Smooth muscle cell of the brain vasculature (primary cell): Measurements from ENCODE around the gene FAM184B.
"Not testable (repeated sequence)": the region's sequence is repeated elsewhere in the genome, so short reads cannot be mapped to it uniquely, and the experiment has no call there.

ENCODE experiments used
- DNase-seq: peaks from one replicate; pipeline ENCODE4 v3.0.0-alpha.2; 2012; ENCODE audit warnings: low read depth, low spot score

Gene FAM184B

DNA sequence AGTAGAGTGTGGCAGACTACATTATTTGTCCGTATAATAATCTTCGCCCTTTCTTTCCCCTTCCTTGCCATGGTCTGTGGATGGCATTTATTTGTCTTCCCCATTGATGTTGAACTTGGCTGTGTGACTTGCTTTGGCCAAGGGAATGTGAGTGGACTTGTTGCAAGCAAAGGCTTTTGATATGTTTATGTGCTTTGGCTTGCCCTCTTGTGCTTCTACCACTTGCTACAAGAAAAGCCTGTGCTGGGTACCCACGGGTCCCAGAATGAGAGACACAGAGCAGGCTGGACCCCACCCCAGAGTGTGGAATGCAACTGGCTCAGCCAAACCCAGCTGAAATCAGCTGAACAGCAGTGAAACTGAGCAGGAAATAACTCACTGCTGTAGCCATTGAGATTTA is 63.0 kb downstream of the FAM184B start:
- DNase-seq, result no peak

DNA sequence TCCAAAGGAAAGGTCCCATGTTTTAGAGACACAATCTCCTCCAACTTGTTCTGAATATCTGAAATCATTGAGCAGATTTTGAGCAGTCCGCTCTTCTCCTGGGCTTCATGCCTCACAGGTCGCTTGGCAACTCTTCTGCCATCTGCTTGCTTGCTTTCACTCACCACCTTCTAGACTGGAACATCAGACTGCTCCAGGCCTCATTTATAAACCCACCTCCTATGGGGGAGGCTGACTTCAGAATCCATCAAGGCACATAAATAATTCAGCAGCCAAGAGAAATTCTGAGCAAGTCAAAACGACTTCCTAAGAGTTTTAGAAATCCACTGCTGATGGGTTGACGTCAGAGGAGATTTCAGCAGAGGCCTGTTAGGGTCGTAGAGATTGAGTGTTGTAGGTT is 64.1 kb downstream of the FAM184B start:
- DNase-seq, result no peak

DNA sequence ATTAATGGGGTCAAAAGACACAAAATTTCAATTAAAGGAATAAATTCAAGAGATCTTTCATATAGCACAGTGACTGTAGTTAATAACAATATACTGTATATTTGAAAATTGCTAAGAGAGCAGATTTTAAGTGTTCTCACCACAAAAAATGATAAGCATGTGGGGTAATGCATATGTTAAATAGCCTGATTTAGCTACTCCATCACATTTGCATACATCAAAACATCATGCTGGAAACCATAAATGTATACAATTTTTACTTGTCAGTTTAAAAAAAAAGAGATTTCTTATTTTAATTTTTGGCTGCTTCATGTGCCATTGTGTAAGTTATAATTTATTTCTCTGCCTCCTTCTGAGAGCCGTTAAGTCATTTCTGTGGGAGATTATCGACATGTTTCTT is 65.9 kb downstream of the FAM184B start:
- DNase-seq, result no peak

DNA sequence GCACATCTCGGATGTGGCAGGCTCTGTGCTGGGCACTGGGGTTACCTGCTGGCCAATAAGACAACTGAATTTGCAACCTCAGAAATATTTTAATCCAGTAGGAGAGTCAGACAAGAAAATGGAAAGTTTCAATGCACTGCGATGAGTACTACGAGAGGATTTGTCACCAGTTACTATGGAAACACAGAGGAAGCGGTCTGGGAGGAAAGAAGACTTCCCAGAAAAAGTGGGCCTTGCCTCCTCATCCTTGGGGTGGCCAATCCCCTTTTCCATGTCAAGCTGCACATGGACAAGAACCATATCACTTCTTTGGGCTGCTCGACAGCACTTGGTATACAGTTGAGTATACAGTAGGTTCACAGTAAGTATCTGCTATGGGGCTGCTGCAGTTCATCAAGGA is 67.6 kb downstream of the FAM184B start:
- no peak for DNase-seq

DNA sequence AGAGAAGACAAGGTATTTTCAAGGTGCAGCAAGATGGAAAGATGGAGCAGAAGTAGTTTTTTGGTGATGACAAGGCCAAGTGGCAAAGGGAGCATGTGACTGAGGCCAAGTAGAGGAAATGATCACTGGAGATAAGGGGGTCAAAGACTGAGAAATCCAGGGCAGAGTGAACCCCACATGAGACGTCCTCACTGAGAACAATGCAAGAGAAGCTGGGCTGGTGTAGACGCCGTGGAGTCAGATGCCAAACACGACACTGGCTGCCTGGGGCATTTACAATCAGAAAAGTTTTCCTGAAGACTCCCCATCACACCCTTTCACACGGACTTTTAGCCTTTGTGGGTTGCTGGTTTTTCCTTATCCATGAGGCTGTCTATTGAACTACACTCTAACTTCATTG is 69.3 kb downstream of the FAM184B start:
- no peak for DNase-seq

DNA sequence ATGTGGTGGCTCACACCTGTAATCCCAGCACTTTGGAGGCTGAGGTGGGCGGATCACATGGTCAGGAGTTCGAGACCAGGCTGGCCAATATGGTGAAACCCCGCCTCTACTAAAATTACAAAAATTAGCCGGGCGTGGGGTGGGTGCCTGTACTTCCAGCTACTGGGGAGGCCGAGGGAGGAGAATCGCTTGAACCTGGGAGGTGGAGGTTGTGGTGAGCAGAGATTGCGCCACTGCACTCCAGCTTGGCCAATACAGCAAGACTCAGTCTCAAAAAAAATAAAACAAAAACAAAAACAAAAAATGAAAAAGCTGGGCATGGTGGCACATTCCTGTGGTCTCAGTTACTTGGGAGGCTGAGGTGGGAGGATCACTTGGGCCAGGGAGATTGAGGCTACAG is 70.2 kb downstream of the FAM184B start:
- DNase-seq, result not testable (repeated sequence)

DNA sequence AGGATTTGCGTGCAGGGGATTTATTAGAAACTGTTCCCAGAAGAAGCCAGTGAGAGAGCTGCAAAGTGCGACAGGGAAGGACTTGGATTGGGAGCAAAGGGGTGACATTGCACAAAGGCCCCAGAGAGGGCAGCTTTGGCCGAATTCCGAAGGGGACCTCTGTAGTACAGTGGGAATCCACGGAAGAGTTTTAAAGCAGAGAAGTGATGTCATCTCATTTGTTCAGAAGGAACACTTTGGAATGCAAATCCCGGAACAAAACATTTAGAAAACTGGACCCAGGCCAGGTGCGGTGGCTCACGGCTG is 71.7 kb downstream of the FAM184B start:
- DNase-seq, result no peak

DNA sequence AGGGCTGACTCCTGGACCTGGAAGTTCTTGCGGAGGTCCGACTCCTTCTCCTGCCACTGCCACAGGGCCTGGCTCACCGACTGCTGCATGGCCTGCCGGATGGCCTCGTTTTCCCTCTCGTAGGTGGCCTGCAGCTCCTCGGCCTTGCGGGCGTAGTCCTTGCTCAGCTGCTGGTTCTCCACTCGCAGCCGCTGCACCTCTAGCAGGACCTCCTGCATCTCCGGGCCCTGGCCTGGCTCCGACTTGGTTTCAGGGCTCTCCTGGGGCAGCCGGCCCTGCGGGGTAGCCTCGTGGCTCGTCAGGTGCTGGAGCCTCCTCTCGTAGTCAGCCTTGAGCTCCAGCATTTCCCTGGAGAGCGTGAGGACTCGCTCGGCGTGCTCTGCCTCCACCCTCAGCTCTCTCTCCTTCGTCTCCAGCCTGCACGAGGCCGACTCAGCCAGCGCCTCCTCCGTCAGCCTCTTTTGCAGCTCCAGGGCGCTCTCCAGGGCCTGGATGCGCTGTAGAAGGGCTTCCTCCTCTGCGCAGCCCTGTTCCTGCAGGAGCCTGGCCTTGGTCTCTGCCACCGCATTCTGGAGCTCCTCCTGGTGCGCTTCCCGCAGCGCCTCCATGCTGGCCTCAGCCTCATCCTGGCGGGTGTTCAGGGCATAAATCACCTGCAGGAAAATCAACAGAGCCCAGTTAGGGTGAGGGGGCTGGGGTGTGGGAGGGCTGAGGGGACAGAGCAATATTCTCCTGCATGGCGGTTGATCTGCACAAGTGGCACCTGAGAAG is 72.2 kb downstream of the FAM184B start:
- no peak for DNase-seq

DNA sequence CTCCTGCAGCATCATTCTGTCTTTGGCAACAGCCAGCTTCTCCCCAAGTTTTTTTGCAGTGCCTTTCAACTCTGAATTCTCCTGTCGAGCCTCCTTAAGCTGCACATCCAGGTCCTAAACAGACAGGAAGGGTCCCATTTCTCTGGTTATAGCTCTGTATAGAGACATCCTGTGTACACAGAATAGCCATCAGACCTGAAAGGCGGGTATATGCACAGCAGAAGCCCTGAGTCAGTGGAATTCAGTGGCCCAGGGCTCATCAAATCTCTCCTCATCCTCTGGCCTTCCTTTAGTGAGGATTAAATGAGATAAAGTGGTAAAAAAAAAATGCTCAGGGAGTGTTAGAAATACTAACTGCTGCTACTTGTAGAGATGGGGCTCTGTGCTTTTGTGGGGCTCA is 73.8 kb downstream of the FAM184B start:
- no peak for DNase-seq

DNA sequence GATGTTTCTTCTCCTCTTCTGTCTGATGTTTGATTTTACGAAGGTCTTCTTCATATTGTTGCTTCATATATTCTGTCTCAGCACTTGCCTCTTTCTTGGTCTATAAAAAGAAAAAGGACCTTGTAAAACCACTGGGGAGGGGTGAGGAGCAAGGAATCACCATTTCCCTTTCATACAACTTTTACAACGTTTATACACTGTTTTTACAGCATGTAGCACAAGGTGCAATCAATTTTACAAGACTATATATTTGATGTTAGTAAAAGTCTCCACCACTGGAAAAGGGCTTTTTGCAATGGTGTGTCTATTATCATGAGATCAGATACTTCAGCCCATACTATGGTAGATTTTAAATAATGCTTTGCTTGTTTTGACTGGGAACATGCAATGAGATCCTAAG is 76.3 kb downstream of the FAM184B start:
- no peak for DNase-seq

DNA sequence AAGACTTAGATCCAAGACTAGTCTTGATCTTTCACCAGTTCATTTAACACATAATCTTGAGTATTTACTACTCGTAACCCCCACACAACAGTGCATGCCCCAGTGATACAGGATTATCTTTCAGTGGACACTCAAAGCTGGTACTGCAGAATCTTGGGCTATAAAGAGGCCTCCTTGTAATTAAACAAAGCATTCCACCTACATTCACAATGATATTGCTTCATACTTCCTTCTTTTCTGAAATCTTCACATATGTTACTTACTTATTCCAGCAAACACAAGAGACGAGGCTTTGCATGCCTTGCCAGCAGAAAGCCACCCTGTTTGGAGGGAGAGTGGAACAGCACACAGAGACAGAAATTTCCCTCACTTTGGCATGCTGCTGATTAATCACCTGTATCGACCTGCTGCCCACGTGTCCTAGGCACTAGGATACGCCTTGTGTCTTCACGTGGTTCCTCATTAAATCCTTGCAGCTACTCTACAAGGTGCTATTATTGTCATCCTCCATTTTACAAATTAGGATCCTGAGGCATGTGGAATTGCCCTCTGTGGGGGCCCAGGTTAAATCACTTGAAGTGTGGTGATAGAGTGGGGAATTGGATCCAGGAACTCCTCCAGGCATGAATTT is 77.3 kb downstream of the FAM184B start:
- DNase-seq, result no peak

DNA sequence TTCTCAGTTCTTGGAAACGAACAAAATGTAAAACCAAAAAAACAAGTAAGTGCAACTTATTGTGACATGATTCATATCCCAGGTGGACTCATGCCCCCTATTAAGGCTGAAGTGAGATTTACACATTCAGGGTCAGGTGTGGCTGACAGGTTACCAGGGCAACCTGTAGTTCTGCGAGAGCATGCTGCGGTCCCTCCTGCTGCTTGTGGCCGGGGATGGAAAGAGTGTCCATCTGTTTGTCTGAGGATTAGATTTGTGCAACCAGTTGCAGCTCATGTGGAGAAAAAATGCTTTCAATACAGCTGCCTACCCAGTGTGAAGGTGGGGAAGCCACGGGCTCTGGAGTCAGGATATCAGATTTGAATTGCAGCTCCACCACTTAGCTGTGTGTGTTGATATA is 78.8 kb downstream of the FAM184B start:
- no peak for DNase-seq

DNA sequence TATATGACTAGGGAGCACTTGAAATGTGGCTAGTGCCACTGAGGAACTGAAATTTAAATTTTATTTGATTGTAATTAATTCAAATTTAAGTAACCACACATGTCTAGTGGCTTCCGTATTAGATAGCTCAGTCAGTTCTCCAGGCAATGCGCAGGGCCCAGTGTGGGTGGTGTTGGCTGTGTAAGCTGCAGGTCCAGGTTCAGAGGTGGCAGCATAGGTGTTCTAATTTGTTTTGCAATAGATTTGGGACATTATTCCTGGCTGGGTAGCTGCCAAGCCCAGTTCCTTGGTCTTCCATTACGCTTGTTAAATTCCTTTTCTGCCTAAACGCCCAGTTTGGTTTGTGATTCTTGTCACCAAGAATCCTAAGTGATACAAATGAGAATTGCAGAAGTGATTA is 79.5 kb downstream of the FAM184B start:
- no peak for DNase-seq

DNA sequence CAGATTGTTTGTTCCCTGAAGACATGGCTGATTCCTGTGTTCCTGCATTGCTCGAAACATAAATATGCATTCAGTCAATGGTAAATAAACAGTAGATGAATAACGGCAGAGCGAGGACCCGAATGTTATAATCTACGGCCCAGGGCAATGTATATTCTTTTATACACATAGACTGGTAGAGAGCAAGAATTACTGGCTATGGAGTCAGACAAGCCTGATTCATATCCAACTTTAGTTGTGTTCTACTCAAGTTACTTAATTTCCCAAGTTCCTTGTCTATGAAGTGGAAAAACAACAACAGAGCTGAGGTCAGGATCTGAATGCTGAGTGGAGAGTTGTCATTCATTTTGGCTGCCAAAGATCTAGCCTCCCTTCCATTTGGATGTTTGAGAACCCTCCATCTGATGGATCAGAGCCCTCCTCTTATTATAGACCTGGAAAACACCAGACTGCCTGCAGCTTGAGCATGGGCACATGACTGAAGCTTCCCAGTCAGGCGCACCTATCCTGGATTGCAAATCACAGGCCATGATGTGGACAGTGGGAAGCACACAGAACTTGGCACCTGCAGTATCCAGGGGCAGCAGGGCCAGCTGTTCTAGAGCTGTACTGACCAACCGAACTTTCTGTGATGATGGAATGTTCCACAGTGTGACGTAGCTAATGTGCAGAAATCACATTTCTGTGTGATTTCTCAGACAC is 80.1 kb downstream of the FAM184B start:
- no peak for DNase-seq

DNA sequence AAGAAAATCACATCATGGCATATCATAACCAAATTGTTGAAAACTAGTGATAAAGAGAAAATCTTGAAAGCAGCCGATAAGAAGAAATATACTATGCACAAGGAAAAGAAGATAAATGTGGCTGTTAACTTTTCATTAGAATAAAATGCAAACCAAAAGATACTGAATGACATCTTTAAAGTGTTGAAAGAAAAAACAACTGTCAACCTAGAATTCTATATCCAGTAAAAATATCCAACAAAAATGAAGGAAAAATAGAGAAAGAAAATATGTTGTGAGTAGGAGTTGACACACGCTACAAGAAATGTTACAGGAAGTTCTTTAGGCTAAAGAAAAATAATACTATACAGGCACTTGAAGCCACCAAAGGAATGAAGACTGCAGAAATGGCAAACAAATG is 82.0 kb downstream of the FAM184B start:
- no peak for DNase-seq

DNA sequence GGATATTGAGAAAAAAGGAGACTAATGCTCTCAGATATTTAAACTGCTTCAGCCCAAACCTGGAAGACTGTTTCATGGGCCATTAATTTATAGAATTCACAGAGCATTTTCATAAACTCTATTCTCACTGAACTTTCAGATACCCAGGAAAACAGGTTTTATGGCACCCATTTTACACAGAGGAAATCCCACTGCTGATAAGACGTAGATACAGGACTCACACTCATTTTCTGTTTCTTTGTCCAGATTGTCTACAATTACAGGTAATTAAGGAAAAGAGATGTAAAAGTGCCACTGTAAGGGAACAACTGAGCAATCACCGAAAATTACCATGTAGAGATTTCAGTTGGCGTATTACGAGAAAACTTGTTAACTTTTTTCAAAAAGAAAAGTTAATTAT is 83.3 kb downstream of the FAM184B start:
- DNase-seq, result no peak

DNA sequence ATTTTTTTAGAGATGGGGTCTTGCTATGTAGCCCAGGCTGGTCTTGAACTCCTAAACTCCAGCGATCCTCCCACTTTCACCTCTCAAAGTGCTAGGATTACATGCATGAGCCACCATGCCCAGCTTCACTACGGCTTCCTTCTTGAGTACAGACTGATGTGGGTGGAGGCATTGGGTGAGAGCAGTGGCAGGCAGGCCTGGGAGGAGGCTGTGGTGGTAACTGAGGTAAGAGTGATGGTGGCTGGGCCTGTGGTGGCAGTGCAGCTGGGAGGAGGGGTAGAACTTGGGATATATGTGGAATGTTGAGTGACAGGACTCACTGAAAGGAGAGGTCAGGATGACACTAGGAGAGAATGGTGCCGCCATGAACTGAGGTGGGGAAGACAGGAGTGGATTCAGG is 86.1 kb downstream of the FAM184B start:
- no peak for DNase-seq

DNA sequence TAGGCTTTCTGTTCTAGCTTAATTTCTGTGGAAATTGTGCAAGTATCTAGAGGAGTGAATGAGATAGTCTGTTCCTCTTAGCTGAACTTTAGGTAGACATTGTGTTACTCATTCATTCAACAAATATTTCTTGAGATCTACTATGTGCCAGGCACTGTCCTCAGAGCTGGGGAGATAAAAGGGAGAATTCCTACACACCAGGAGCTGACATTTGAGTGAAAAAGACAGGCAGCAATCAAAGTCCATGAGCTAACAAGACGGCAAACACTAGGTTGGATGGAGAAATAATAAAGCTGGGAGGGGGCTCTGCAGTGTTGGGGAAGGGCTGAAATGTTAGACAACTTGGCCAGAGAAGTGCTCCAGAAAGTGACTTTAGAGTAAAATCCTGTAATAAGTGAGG is 86.9 kb downstream of the FAM184B start:
- no peak for DNase-seq

DNA sequence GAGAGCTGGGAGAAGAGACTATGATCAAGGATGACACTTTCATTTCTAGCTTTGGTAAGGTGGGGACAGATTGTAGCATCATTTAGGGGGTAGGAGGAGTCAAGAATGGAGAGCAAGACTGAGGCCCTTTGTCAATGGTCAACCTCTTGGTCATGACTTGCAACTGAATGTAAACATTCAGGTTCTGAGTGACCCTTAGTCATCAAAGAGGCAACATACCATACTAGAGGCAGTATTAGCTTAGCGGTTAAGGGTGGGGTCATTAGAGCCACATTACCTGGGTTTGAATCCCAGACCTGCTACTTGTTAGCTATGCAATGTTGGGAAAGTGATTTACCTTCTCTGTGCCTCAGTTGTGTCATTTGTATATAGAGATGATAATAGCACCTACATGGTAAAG is 90.5 kb downstream of the FAM184B start:
- no peak for DNase-seq

DNA sequence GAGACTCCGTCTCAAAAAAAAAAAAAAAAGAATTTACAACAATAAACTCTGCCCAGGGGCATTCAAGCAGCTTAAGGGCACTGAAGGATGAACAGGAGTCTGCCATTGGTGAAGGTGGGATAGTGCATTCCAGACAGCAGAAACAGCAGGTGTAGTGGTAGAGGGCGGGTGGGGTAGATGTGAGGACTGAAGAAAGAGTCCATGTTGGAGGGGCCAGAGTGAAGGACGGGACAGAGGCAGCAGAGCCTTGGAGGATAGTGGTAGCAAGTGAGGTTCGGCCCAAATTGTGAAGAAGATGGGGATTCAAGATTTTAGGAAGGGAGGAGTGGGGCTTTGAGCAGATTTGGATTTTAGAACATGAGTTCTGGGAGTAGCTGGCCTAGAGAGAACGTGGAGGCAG is 91.3 kb downstream of the FAM184B start:
- no peak for DNase-seq

DNA sequence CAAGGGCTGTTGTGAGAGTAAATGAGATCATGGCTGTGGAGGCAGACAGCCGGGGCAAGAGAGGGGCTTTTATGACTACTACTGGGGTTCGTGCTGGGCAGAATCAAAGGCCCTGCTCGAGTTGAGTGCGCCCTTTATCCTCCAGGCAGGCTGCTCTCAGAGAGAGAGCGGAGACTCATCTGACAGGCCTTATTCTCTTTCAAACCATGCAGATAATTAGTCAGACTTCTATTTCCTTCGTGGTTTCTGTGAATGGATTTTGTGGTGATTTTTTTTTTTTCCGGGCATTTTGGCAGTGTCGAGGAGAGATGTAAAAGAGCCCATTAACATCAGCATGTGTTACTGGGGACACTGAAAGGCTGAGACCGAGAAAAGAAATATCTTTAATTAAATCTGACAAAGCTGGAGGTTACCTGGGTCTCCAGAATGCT is 93.4 kb downstream of the FAM184B start:
- no peak for DNase-seq

DNA sequence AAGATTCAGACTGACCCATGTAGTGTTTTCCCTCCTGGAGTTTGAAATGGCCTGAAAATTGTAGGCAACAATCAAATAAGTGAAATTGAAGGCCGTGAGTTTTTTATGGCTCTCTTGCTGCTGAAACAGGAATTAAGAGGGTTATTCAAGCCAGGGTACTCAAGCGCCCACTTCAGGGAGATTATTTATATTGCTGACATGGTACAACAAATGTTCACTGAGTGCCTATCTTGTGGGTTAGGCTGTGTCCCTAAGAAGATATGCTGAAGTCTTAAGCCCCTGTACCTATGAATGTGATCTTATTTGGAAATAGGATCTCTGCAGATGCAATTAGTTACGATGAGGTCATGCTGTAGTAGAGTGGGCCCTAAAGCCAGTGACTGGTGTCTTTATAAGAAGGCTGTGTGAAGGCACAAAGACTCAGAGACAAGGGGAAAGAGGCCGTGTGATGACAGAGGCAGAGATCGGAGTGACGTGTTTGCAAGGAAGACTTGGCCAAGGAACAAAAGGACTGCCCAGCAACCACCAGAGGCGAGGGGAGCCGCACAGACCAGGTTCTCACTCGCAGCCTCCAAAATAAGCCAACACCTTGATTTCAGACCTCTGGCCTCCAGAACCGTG is 94.1 kb downstream of the FAM184B start:
- no peak for DNase-seq

DNA sequence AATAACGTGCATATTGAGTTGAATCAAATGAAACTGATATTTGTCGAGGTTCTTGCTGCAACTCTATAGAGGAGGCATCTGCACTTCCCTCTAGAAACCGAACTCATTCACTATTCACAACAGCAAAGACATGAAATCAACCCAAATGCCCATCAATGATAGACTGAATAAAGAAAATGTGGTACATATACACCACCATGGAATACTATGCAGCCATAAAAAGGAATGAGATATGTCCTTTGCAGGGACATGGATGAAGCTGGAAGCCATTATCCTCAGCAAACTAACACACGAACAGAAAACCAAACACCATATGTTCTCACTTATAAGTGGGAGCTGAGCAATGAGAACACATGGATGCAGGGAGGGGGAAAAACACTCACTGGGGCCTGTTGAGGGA is 96.8 kb downstream of the FAM184B start:
- DNase-seq, result not testable (repeated sequence)
